Fibroblast of mammary gland (primary cell): ENCODE data around the gene SETBP1.

Experiments
- DNase-seq: peaks from one replicate; pipeline ENCODE4 v3.0.0-alpha.2; 2010; ENCODE audit warnings: low read depth
- H3K4me3 ChIP-seq: 2 replicates; pipeline ENCODE4 v1.5.1; 2011; ENCODE audit warnings: low read depth, mild to moderate bottlenecking, low read length, moderate library complexity; ENCODE audit not compliant: control insufficient read depth
- CTCF ChIP-seq: conservative IDR thresholded peaks from 2 replicates; pipeline ENCODE4 v1.5.1; 2011; ENCODE audit warnings: low read depth, low read length, inconsistent platforms; ENCODE audit not compliant: control insufficient read depth, insufficient read depth

The SETBP1 gene

GRCh38 chr18:45084206-45084605 is 403.5 kb downstream of the SETBP1 start:
- no peak for TF ChIP-seq CTCF
- no peak for DNase-seq
- H3K4me3 ChIP-seq, result no peak overlapping the region

- DNase-seq, result no peak
- TF ChIP-seq CTCF, result no peak
- no peak overlapping the region for H3K4me3 ChIP-seq
Observed at GRCh38 chr18:45085916-45086624, 405.4 kb downstream of the SETBP1 start.

- no peak for DNase-seq
- no peak overlapping the region for H3K4me3 ChIP-seq
- no peak for TF ChIP-seq CTCF
Observed at GRCh38 chr18:45086777-45087176, 406.1 kb downstream of the SETBP1 start.

DNA sequence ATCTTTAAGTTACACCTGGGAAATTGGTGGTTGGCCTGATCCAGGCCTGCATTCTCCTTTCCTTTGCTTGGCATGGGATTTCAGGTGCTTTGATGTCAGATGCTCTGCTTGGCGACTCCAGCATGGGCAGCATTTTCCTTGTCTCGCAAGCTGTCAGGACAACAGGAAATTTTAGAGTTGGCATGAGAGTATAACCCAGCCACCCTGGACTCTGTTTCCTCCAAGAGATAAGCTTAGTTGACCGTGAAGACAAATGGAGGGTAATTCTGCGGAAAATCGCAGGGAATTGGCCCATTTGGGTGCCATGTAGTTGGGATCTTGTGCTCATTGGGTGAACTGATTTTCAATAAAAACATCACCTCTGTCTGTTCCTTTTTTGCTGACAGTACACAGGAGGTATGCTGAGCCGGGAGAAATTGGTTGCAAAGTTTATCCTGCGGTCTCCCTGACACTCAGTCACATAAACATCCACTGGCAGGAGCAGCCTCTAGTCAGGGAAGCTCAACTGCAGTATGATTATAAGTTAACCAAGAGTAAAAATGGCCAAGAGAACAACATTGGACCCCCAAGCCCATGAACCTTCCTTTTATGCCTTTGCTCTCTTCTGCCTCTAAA is 409.9 kb downstream of the SETBP1 start:
- TF ChIP-seq CTCF, result no peak
- no peak for DNase-seq
- no peak overlapping the region for H3K4me3 ChIP-seq

GRCh38 chr18:45100321-45101105 is 419.8 kb downstream of the SETBP1 start:
- no peak for TF ChIP-seq CTCF
- H3K4me3 ChIP-seq, result no peak overlapping the region
- no peak for DNase-seq

DNA sequence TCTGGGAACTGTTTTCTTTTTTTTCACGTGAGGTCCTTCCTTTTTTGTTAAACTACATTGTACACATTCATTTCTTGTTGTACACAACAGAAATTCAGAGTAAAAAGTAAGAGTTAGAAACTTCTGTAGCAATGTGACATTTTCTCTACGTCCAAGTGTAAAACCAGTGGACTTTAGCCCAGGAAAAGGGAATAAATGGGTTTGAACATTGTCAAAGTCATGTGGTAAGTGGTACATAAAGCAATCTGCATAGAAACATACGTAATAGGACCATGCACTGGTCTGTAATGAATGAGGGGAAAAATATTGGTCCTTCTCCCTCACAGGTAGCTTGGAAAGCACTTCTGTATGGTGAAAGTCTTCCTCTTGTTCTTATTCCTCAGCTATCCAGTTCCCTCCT is 421.4 kb downstream of the SETBP1 start:
- no peak for TF ChIP-seq CTCF
- no peak overlapping the region for H3K4me3 ChIP-seq
- no peak for DNase-seq
